Measurements from ENCODE around the gene DRC7.

GRCh38 chr16:57770361-57770760, 75.8 kb downstream of the DRC7 start:
- TF ChIP-seq EZH2phosphoT487 (IDR thresholded peaks at IDR 0.05; ENCODE audit: insufficient read depth, low read depth) (no peak), EZH2 (IDR thresholded peaks at IDR 0.05; ENCODE audit: insufficient read depth, poor library complexity, severe bottlenecking) (no peak)

Measured in GM23248 (cell line).